GM19455 (cell line): ENCODE results near the gene TAS1R3.

Experiments
- ATAC-seq: cut with Tn5 transposase; IDR thresholded peaks from one replicate; pipeline ENCODE4 v1.9.1; 2021; ENCODE audit not compliant: unreplicated experiment

The TAS1R3 gene

GRCh38 chr1:1336446-1336845 is 5.4 kb downstream of the TAS1R3 start:
- no peak for ATAC-seq

DNA sequence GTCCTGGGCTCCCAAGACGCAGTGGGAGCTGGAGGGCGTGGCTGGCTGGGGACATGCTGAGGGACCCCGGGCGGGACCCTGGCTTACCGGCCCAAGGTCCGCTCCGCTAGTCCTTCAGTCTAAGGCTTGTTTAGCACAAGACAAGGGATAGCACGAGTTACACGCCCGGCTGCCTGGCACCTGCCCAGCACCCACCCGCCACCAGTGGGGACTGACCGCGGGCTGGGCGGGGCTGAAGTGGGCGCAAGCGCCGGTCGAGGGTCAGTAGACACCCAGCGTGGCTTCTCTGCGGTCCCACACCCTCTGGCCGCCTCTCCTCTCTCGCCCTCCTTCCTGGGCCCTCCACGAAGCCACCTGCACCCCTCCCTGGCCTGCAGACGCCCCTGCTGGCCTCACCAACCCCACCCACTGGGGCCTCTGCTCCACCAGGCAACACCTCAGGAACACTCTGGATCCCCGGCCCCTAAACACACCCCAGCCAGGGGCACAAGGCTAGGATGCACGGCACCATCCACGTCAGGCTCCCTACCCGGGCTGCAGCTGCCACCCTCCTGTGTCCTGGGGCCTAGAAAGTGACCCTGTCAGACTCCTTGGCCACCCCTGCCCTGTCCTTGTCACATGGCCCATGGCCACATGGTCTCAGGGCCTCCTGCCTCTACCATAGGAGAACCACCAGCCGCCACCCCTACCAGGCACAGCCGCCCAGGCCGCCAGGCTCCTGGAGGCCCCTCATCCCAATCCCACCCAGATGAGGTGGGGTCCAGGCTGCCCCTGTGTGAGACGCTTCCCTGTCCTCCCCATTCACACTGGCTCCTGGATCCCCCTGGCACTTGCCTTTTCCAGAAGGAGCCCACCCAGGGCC is 6.1 kb downstream of the TAS1R3 start:
- ATAC-seq: no peak

- ATAC-seq: no peak
Measured at GRCh38 chr1:1337793-1338147, 6.7 kb downstream of the TAS1R3 start.

GRCh38 chr1:1338278-1338677 is 7.2 kb downstream of the TAS1R3 start:
- ATAC-seq: no peak

GRCh38 chr1:1340185-1340584 is 9.1 kb downstream of the TAS1R3 start:
- no peak for ATAC-seq

- ATAC-seq: no peak
Measured at GRCh38 chr1:1340791-1341548, 9.9 kb downstream of the TAS1R3 start.

- ATAC-seq: no peak
Measured at GRCh38 chr1:1341549-1342021, 10.5 kb downstream of the TAS1R3 start.

DNA sequence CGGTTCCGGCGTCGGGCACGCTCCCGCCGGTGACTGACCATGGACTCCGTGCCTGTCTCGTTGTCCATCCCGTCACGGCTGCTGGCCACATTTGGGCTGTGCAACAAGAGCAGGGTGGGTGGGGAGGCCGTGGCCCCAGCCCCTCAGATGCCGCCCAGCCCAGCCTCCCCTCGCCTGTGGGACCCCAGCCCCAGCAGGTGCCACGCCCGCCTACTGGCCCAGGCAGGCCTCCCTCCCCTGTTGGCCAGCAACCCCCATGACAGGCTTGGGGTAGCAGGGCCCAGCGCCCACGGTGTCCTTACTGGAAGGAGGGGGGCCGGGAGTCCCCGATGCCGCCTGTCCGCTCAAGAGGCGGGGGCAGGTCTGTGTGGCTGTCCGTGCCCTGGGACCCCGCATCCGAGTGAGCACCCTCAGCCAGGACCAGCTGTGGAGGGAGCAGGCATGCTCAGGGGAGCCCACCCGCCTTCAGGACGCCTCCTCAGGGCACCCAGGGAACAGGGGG is 11.0 kb downstream of the TAS1R3 start:
- no peak for ATAC-seq

DNA sequence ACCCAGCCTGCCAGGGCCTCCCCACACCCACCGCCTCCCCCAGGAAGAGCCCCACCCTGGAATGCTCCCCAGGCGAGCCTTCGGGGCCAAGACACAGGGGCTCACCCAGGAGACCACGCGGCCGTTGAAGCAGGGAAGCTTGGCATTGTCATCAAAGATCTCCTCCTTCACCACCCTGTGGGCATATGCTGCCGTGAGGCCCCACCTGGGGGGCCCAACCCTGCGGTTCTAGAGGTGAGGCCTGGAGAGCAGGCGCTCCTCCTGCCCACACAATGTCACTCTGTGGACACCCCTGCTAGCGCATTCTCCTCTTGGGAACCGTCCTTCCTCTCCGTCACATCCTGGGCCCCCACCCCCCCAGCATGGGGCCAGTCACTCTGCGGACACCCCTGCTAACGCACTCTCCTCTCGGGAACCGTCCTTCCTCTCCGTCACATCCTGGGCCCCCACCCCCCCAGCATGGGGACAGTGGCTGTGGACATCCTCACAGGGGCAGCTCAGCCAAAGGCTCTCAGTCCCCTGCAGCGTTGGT is 11.6 kb downstream of the TAS1R3 start:
- no peak for ATAC-seq

DNA sequence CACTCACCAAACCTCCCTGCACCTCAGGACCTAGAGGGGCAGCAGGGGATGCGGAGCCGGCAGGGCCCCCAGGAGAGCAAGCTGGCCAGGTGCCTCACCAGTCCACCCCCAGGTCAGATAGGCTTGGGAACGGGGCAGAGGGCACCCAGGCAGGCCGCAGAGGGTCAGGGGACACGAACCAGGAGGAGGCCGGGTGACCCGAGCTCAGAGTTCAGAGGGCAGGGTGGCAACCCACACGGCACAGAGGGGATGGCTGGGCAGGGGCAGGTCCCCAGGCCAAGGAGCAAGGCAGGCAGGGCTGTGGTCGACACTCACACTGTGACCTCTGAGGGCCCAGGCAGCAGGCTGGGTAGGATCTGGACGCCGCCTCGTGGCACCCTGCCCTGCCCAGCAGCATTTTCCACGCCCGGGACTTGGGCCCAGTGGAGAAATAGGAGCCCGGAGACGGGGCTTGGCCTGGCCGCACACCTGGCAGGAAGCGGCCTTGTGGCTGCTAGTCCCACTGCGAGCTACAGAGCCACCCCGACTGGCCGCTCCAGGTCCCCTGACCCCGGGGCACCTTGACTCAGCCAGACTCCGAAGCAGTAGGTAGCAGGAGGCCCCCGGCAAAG is 12.8 kb downstream of the TAS1R3 start:
- no peak for ATAC-seq

DNA sequence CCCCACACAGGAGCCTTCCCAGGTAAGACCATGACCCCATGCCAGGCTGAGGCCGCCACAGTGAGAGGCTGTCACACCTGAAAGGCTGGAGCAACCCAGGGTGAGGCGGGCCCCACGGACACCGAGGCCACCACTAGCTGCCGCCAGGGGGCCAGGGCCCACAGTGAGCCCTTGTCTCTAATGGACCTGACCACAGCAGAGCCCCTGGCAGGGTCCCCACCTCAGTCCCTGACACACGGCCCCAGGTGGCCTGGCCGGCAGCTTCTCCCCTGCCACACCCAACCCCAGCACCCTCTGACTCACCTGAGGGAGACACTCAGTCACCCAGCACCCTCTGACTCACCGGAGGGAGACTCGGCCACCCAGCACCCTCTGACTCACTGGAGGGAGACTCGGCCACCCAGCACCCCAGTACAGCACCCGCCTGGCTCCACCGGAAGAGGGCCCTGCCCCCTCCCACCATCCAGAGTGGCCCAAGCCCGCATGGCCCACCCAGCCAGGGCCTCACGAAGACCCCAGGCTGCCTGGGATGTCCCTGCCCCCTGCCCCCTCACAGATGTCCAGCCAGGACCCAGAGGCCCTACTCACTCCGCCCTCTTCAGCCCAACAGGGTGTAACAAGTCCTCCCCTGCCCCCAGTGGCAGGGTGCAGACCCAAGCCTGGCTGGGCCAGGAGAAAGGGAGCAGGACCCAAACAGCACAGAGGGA is 13.7 kb downstream of the TAS1R3 start:
- ATAC-seq: no peak

DNA sequence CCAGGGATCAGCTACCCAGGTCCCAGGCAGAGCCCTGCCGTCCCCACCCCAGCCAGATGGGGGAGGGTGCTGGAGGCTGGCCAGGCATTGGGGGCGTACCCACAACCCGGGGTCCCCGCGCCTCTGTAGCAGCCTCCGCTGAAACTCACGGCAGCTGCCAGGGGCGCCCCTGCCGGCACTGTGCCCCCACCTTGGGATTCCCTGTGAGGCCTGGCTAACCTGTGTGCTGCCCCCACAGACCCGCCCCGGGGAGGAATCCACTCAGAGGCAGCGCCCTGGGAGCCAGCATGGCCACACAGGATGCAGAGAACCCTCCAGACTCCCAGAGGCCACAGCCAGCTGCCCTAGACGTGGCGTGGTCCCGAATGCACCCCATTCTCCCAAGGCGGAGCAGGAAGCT is 14.3 kb downstream of the TAS1R3 start:
- ATAC-seq: no peak

DNA sequence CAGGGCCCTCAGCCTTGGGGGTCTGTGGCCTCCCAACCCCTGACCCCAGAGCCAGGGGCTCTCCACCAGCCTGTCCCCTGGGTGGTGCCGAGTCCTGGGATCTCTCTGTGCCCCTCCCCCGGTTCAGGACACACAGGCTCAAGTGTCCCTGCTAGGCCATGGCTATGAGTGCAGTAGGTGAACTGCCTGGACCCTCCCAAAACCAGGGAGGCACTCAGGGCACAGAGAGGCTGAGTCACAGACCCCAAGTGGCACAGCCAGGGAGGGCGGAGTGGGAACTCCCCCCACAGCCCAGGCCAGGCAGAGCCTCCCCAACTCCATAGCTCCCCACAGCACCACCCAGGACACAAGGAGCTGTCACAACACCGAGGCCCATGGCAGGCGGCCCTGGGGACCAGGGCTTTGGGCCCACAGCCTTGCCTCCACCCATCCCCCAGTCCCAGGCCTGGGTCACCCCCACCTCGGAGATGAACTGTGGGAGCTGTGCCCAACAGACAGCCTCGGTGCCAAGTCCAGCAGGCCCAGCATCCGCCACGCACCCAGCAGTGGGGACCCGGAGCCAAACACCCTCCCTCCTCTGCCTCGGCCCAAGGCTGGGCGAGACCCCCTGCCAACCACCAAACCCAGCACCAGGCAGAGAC is 14.9 kb downstream of the TAS1R3 start:
- no peak for ATAC-seq

DNA sequence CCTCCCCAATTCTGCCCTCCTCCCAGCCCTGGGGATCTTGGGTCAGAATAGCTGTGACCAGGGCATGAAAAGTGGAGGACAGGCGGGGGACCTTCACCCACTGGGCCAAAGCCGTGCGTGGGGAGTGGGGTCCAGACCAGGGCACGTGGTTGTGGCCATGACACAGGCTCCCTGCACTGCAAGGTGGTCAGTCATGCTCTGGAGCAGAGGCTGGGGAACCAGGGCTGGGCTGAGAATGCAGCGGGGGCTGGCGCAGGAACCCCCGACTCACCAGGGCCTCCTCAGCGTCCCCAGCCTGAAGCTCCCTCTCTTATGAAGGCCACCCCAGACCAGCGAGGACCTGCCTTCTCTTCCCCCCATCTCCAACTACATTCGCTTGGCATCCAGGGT is 15.4 kb downstream of the TAS1R3 start:
- ATAC-seq: no peak

GRCh38 chr1:1347026-1347595 is 16.0 kb downstream of the TAS1R3 start:
- ATAC-seq: no peak

DNA sequence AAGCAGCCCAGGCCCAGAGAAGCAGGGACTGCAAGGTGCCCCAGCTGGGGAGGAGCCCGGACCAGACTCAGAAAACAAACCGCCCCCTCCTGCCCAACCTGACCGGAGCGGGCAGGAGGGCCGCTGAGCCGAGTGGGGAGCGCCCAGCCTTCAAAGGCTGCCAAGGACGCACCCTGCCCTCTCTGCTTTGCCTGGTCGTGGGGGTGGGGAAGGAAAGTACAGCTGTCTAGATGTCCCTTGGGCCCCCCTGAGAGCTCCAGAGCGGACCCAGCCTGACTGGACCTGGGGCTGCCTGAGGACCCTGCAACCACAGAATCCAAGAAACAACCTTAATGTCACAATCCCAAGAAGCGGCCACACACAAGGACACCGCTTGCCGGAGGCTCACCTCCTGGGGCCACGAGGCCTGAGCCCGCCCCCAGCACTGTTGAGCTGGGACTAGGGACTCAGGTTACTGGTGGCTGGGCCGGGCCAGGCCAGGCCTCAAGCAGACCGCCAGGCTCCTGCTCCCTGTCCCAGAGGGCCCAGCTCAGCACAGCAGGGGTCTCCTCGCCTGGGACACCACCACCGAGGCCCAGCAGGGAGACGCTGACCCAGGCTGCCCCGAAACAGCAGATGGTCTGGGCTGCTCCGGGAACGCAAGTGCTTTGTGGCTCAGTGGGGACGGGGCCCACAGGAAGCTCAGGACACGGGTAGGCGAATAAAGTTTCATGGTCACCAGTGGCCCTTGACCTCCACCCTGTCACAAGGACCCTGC is 16.8 kb downstream of the TAS1R3 start:
- no peak for ATAC-seq

DNA sequence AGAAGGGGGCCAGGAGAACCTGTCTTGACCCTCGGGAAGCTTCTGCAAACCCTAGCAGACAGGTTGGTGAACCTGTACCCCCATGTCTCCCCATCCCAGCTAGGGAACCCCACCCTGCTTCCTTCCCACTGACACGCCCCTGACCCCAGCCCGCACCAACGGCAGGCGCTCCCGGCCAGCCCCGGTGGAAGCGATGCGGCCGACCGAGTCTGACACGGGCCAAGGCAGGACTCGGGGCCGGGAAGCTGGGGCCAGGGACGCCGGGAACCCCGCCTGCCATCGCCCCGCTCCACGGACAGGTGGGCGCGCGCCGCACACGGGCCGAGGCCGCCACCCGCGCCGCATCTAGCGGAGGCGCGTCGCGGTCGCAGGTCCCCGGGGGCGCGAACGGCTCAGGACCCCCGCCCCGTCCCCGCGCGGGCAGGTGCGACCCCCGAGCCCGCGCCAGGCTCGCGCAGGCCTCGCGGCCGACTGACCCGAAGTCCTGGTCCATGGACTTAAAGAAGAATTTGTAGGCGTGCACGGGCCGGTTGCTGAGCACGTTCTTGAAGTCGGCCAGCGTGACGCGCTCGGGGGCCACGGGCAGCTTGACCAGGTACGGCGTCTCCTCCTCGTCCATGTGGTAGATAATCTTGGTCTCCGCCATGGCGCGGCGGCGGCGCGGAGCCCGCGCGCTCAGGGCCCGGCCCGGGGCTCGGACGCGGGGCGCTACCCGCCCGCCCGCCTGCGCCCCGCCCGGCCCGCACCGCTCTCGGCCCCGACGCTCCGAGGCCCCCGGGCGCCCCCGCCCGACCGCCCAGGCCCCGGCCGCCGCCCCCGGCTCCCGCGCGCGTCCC is 17.6 kb downstream of the TAS1R3 start:
- ATAC-seq: peak; percentile 21

GRCh38 chr1:1349256-1350012 is 18.4 kb downstream of the TAS1R3 start, which contains the start of gene DVL1:
TSS of gene DVL1 (minus strand) at chr1:1349418. CDS start at chr1:1349065, 353 bp downstream.
- peak; percentile 55 for ATAC-seq
